ENCODE data around the gene CATSPER3. TPM values are rescaled to one million over a fixed set of nuclear protein-coding genes. Genes with fewer than 3 reads are reported as not detected.

CATSPER3 gene
- total and polyA plus RNA-seq, 11 donors: 0.38 to 0.98 (median 0.61) TPM; not detected in 2

GRCh38 chr5:135038205-135038812 lies 70.6 kb downstream of the CATSPER3 start:
- peak in 1 of 5 donors; percentile 52 for DNase-seq
- intact Hi-C loops (cut with DNase I): no loop called here

GRCh38 chr5:135038813-135039270 lies 71.1 kb downstream of the CATSPER3 start:
- intact Hi-C loops (cut with DNase I): no loop called here

More at GRCh38 chr5:135038205-135038812, 70.6 kb downstream of the CATSPER3 start:
- no peak overlapping the region for H3K27ac ChIP-seq
- H3K36me3 ChIP-seq: no peaks in the 10 kb centered on the region
- H3K4me3 ChIP-seq: peak overlapping the region in 1 of 12 donors; percentile 3
- peaks cover 64 to 98% (median 94%) of the 10 kb centered on the region in 9 donors for H3K27me3 ChIP-seq
- no peak for ATAC-seq
- 10 to 15% (median 12%) methylated on average over 19 to 20 of the region's 20 CpGs for WGBS, 4 donors
- peaks cover 2 to 35% (median 17%) of the 10 kb centered on the region in 12 donors for H3K4me1 ChIP-seq
- TF ChIP-seq POLR2A (IDR thresholded peaks at IDR 0.05): no peak
- TF ChIP-seq CTCF (IDR thresholded peaks at IDR 0.05): no peak
- H3K9me3 ChIP-seq: no peaks in the 10 kb centered on the region

GRCh38 chr5:135039271-135040033 lies 71.7 kb downstream of the CATSPER3 start:
- DNase-seq: peak in 1 of 5 donors; percentile 59
- Histone ChIP-seq H3K4me1 (peaks cover 0 to 25% (median 12%) of the 10 kb centered on the region in 12 donors), H3K4me3 (peak overlapping the region in 3 of 12 donors; percentile 3 to 20 (median 7)), H3K27me3 (peaks cover 58 to 98% (median 95%) of the 10 kb centered on the region in 9 donors), H3K36me3 (no peaks in the 10 kb centered on the region), H3K9me3 (no peaks in the 10 kb centered on the region), H3K27ac (no peak overlapping the region)
- TF ChIP-seq CTCF (IDR thresholded peaks at IDR 0.05) (no peak), POLR2A (IDR thresholded peaks at IDR 0.05) (no peak)
- ATAC-seq: peak in 2 of 4 donors; percentile 19 to 22
- 1 to 4% (median 2%) methylated on average over 28 to 87 of the region's 87 CpGs for WGBS, 4 donors
- intact Hi-C loops (cut with DNase I): loop anchor here in 1 of 10 donors (5.0 kb wide), 1 partner anchor 153 kb away; no protein-coding TSS in a partner anchor

More at GRCh38 chr5:135038813-135039270, 71.1 kb downstream of the CATSPER3 start:
- no peak for TF ChIP-seq POLR2A (IDR thresholded peaks at IDR 0.05)
- TF ChIP-seq CTCF (IDR thresholded peaks at IDR 0.05): no peak
- Histone ChIP-seq H3K27me3 (peaks cover 58 to 98% (median 95%) of the 10 kb centered on the region in 9 donors), H3K9me3 (no peaks in the 10 kb centered on the region), H3K4me1 (peaks cover 0 to 30% (median 14%) of the 10 kb centered on the region in 12 donors), H3K27ac (no peak overlapping the region), H3K36me3 (no peaks in the 10 kb centered on the region), H3K4me3 (peak overlapping the region in 2 of 12 donors; percentile 3 to 20)
- ATAC-seq (no peak), DNase-seq (no peak)
- WGBS, 4 donors: 3 to 6% (median 4%) methylated on average over 16 to 42 of the region's 42 CpGs

GRCh38 chr5:135040034-135040332 lies 72.3 kb downstream of the CATSPER3 start:
- no peak for DNase-seq
- intact Hi-C loops (cut with DNase I): loop anchor here in 1 of 10 donors (5.0 kb wide), 1 partner anchor 152 kb away; no protein-coding TSS in a partner anchor
- peak overlapping the region in 1 of 12 donors; percentile 3 for H3K4me3 ChIP-seq
- no peak for ATAC-seq
- peaks cover 0 to 22% (median 12%) of the 10 kb centered on the region in 12 donors for H3K4me1 ChIP-seq
- H3K27me3 ChIP-seq: peaks cover 52 to 98% (median 95%) of the 10 kb centered on the region in 9 donors
- no peaks in the 10 kb centered on the region for H3K36me3 ChIP-seq
- H3K9me3 ChIP-seq: no peaks in the 10 kb centered on the region
- H3K27ac ChIP-seq: no peak overlapping the region
- TF ChIP-seq CTCF (IDR thresholded peaks at IDR 0.05) (no peak), POLR2A (IDR thresholded peaks at IDR 0.05) (no peak)
- 2 to 5% (median 3%) methylated on average over 7 to 11 of the region's 11 CpGs for WGBS, 4 donors

Measured in heart left ventricle (tissue), 16 donors.